ENCODE data around the gene TGFBR2.
A peak's percentile ranks its signal among the peaks of the same experiment; 100 is the strongest.

The TGFBR2 gene

GRCh38 chr3:30679045-30679444, 72.6 kb downstream of the TGFBR2 start:
- no peak for TF ChIP-seq POLR2A (IDR thresholded peaks at IDR 0.05; ENCODE audit: low read depth, low read length)
- DNase-seq (ENCODE audit: insufficient read length, low spot score) = no peak
- FAIRE-seq = no peak

- FAIRE-seq (no peak), DNase-seq (ENCODE audit: insufficient read length, low spot score) (no peak)
- TF ChIP-seq POLR2A (IDR thresholded peaks at IDR 0.05; ENCODE audit: low read depth, low read length) = no peak
Observed at GRCh38 chr3:30680789-30681648, 74.6 kb downstream of the TGFBR2 start.

- no peak for TF ChIP-seq POLR2A (IDR thresholded peaks at IDR 0.05; ENCODE audit: low read depth, low read length)
- no peak for DNase-seq (ENCODE audit: insufficient read length, low spot score)
- FAIRE-seq = peak; percentile 75
Observed at GRCh38 chr3:30681649-30682211, 75.3 kb downstream of the TGFBR2 start.

GRCh38 chr3:30682434-30683155, 76.2 kb downstream of the TGFBR2 start:
- no peak for DNase-seq (ENCODE audit: insufficient read length, low spot score)
- FAIRE-seq = no peak
- no peak for TF ChIP-seq POLR2A (IDR thresholded peaks at IDR 0.05; ENCODE audit: low read depth, low read length)

GRCh38 chr3:30683769-30684168, 77.4 kb downstream of the TGFBR2 start:
- DNase-seq (ENCODE audit: insufficient read length, low spot score) (no peak), FAIRE-seq (no peak)
- no peak for TF ChIP-seq POLR2A (IDR thresholded peaks at IDR 0.05; ENCODE audit: low read depth, low read length)

- FAIRE-seq = no peak
- no peak for TF ChIP-seq POLR2A (IDR thresholded peaks at IDR 0.05; ENCODE audit: low read depth, low read length)
- no peak for DNase-seq (ENCODE audit: insufficient read length, low spot score)
Observed at GRCh38 chr3:30684356-30684755, 78.0 kb downstream of the TGFBR2 start.

- no peak for TF ChIP-seq POLR2A (IDR thresholded peaks at IDR 0.05; ENCODE audit: low read depth, low read length)
- DNase-seq (ENCODE audit: insufficient read length, low spot score) (no peak), FAIRE-seq (no peak)
Observed at GRCh38 chr3:30685267-30685667, 78.9 kb downstream of the TGFBR2 start.

- no peak for TF ChIP-seq POLR2A (IDR thresholded peaks at IDR 0.05; ENCODE audit: low read depth, low read length)
- FAIRE-seq (no peak), DNase-seq (ENCODE audit: insufficient read length, low spot score) (no peak)
Observed at GRCh38 chr3:30686176-30686575, 79.8 kb downstream of the TGFBR2 start.

- no peak for TF ChIP-seq POLR2A (IDR thresholded peaks at IDR 0.05; ENCODE audit: low read depth, low read length)
- FAIRE-seq = no peak
- DNase-seq (ENCODE audit: insufficient read length, low spot score) = no peak
Observed at GRCh38 chr3:30686799-30687198, 80.4 kb downstream of the TGFBR2 start.

GRCh38 chr3:30687930-30688570, 81.6 kb downstream of the TGFBR2 start:
- no peak for DNase-seq (ENCODE audit: insufficient read length, low spot score)
- no peak for TF ChIP-seq POLR2A (IDR thresholded peaks at IDR 0.05; ENCODE audit: low read depth, low read length)
- FAIRE-seq = no peak

- no peak for TF ChIP-seq POLR2A (IDR thresholded peaks at IDR 0.05; ENCODE audit: low read depth, low read length)
- peak; percentile 42 for DNase-seq (ENCODE audit: insufficient read length, low spot score)
Observed at GRCh38 chr3:30688776-30689641, 82.6 kb downstream of the TGFBR2 start.

GRCh38 chr3:30690199-30690598, 83.8 kb downstream of the TGFBR2 start:
- no peak for DNase-seq (ENCODE audit: insufficient read length, low spot score)
- TF ChIP-seq POLR2A (IDR thresholded peaks at IDR 0.05; ENCODE audit: low read depth, low read length) = no peak
- FAIRE-seq = no peak

More at GRCh38 chr3:30688776-30689641, 82.6 kb downstream of the TGFBR2 start:
- FAIRE-seq = peak; percentile 94

- TF ChIP-seq POLR2A (IDR thresholded peaks at IDR 0.05; ENCODE audit: low read depth, low read length) = no peak
- no peak for FAIRE-seq
- DNase-seq (ENCODE audit: insufficient read length, low spot score) = no peak
Observed at GRCh38 chr3:30691249-30691880, 85.0 kb downstream of the TGFBR2 start.

Data from H54 (cell line).